ENCODE measurements around the gene CEP112.
A peak's percentile ranks its signal among the peaks of the same experiment; 100 is the strongest.

The CEP112 gene

GRCh38 chr17:65898651-65899050, 293.3 kb downstream of the CEP112 start:
- Histone ChIP-seq H3K9ac (ENCODE audit: insufficient read length) (no peak overlapping the region), H3K9me3 (ENCODE audit: low read depth, low read length) (no peaks in the 10 kb centered on the region), H3K27ac (no peak overlapping the region), H3K4me3 (no peak overlapping the region), H3K36me3 (ENCODE audit: insufficient read depth, low read length) (no peaks in the 10 kb centered on the region)
- TF ChIP-seq EZH2 (IDR thresholded peaks at IDR 0.05), result no peak
- no peak for TF ChIP-seq POLR2AphosphoS5 (IDR thresholded peaks at IDR 0.05; ENCODE audit: borderline replicate concordance, low read depth, low read length)
- TF ChIP-seq FOXP2 (optimal IDR thresholded peaks at IDR 0.05; ENCODE audit: control extremely low read depth, extremely low read length, insufficient read depth), result no peak
- no peak for DNase-seq (ENCODE audit: low read depth, low spot score)

DNA sequence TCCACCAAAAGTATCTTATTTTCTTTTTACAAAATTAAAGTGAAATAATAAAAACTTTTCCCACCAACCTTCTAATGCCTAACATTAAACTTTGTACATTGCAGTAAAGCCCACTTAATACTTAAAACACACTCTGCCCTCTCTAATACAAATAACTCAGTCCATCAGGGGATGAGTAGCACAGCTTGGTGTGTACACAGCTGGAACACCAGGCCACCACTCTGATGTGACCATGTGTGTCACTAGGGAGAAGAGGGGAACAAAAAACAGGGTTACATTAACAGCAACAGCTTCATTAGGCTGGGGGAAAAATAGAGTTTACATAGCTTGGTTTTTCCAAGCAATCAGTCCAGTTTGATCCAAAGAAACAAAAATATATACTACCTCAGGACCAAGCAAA, 295.0 kb downstream of the CEP112 start:
- no peak overlapping the region for H3K4me3 ChIP-seq
- DNase-seq (ENCODE audit: low read depth, low spot score), result no peak

GRCh38 chr17:65895969-65896368, 296.0 kb downstream of the CEP112 start:
- Histone ChIP-seq H3K4me3 (no peak overlapping the region), H3K9me3 (ENCODE audit: low read depth, low read length) (no peaks in the 10 kb centered on the region), H3K9ac (ENCODE audit: insufficient read length) (no peak overlapping the region), H3K36me3 (ENCODE audit: insufficient read depth, low read length) (no peaks in the 10 kb centered on the region), H3K27ac (no peak overlapping the region)
- DNase-seq (ENCODE audit: low read depth, low spot score), result no peak
- TF ChIP-seq POLR2AphosphoS5 (IDR thresholded peaks at IDR 0.05; ENCODE audit: borderline replicate concordance, low read depth, low read length) (no peak), FOXP2 (optimal IDR thresholded peaks at IDR 0.05; ENCODE audit: control extremely low read depth, extremely low read length, insufficient read depth) (no peak), EZH2 (IDR thresholded peaks at IDR 0.05) (no peak)

More for the DNA sequence above, 295.0 kb downstream of the CEP112 start:
- H3K9ac ChIP-seq (ENCODE audit: insufficient read length), result no peak overlapping the region
- TF ChIP-seq EZH2 (IDR thresholded peaks at IDR 0.05), result no peak
- no peak for TF ChIP-seq FOXP2 (optimal IDR thresholded peaks at IDR 0.05; ENCODE audit: control extremely low read depth, extremely low read length, insufficient read depth)
- no peak for TF ChIP-seq POLR2AphosphoS5 (IDR thresholded peaks at IDR 0.05; ENCODE audit: borderline replicate concordance, low read depth, low read length)
- no peaks in the 10 kb centered on the region for H3K36me3 ChIP-seq (ENCODE audit: insufficient read depth, low read length)
- no peak overlapping the region for H3K27ac ChIP-seq
- no peaks in the 10 kb centered on the region for H3K9me3 ChIP-seq (ENCODE audit: low read depth, low read length)

DNA sequence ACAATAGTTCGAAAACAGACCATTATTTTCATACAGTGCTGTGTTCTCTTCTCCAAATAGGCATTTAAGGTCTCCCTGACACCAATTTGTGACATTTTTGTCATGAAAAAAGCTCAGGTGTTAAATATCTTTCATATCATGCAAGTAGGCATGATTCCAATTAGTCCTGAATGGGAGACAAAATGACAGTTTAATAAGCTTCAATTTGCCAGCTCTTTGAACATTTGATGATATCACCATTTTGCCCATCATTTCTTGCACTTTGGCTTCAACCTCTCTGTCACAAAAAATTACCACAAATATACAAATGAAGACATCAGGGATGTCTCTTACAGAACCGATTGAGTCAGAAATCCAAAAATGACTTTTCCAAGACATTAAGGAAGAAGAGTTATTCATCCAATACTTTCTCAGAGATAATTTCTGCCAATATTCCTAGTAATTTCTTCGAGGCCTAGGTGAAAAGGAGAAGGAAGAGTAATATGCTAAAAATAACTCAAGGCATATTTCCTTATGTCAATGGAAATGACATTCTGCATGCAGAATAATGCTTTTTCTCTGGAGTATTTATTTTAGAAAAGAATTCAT, 298.1 kb downstream of the CEP112 start:
- Histone ChIP-seq H3K4me3 (no peak overlapping the region), H3K9me3 (ENCODE audit: low read depth, low read length) (no peaks in the 10 kb centered on the region), H3K27ac (no peak overlapping the region), H3K9ac (ENCODE audit: insufficient read length) (no peak overlapping the region), H3K36me3 (ENCODE audit: insufficient read depth, low read length) (no peaks in the 10 kb centered on the region)
- no peak for DNase-seq (ENCODE audit: low read depth, low spot score)
- TF ChIP-seq FOXP2 (optimal IDR thresholded peaks at IDR 0.05; ENCODE audit: control extremely low read depth, extremely low read length, insufficient read depth) (no peak), EZH2 (IDR thresholded peaks at IDR 0.05) (no peak), POLR2AphosphoS5 (IDR thresholded peaks at IDR 0.05; ENCODE audit: borderline replicate concordance, low read depth, low read length) (no peak)

DNA sequence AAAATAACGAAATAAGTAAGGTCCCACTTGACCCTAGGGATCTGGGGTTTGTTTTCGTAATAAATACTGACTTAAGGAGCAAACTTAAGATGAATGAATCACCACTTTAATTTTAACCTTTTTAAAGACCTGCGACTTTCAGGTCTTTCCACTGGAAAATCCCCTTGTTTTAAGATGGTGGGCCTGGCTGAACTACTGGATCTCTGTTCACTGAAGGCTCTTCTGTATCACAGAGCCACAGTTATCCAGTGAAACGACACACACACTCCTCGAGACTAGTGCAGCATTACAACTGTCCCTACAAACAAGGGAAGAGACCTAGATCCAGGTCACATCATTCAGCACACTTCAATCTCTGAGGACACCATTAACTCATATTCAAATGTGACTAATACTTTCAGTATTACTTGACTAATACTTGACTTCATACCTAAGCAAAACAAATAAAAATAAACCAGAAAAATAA, 299.0 kb downstream of the CEP112 start:
- DNase-seq (ENCODE audit: low read depth, low spot score), result no peak
- Histone ChIP-seq H3K36me3 (ENCODE audit: insufficient read depth, low read length) (no peaks in the 10 kb centered on the region), H3K9ac (ENCODE audit: insufficient read length) (no peak overlapping the region), H3K9me3 (ENCODE audit: low read depth, low read length) (no peaks in the 10 kb centered on the region), H3K4me3 (no peak overlapping the region), H3K27ac (no peak overlapping the region)
- TF ChIP-seq POLR2AphosphoS5 (IDR thresholded peaks at IDR 0.05; ENCODE audit: borderline replicate concordance, low read depth, low read length) (no peak), FOXP2 (optimal IDR thresholded peaks at IDR 0.05; ENCODE audit: control extremely low read depth, extremely low read length, insufficient read depth) (no peak), EZH2 (IDR thresholded peaks at IDR 0.05) (no peak)

DNA sequence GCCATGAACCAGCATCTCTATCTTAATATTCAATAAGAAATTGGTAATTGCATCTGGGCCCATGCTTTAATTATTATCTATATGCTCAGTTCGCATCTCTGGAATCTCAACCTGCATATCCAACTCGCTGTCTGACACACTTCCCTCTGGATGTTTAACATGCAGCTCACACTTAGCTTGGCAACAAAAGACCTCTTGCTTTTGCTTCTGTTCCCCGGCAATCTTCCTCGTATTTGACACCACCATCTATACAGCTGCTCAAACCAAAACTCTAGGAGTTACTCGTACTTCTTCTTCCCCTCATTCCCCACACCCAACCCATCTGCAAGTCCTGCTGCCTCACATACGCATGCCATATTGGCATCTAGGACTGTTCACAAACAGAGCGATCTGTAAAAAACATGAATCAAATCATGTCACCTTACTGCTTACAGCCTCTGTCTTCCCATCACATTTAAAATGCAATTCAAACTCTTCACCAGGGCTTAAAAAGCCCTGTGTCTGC, 300.6 kb downstream of the CEP112 start:
- no peak overlapping the region for H3K9ac ChIP-seq (ENCODE audit: insufficient read length)
- no peaks in the 10 kb centered on the region for H3K36me3 ChIP-seq (ENCODE audit: insufficient read depth, low read length)
- H3K9me3 ChIP-seq (ENCODE audit: low read depth, low read length), result no peaks in the 10 kb centered on the region
- TF ChIP-seq EZH2 (IDR thresholded peaks at IDR 0.05) (no peak), POLR2AphosphoS5 (IDR thresholded peaks at IDR 0.05; ENCODE audit: borderline replicate concordance, low read depth, low read length) (no peak), FOXP2 (optimal IDR thresholded peaks at IDR 0.05; ENCODE audit: control extremely low read depth, extremely low read length, insufficient read depth) (no peak)
- no peak for DNase-seq (ENCODE audit: low read depth, low spot score)
- H3K4me3 ChIP-seq, result no peak overlapping the region
- no peak overlapping the region for H3K27ac ChIP-seq

- H3K36me3 ChIP-seq (ENCODE audit: insufficient read depth, low read length), result no peaks in the 10 kb centered on the region
- no peak for DNase-seq (ENCODE audit: low read depth, low spot score)
- H3K4me3 ChIP-seq, result no peak overlapping the region
- no peak overlapping the region for H3K9ac ChIP-seq (ENCODE audit: insufficient read length)
- TF ChIP-seq FOXP2 (optimal IDR thresholded peaks at IDR 0.05; ENCODE audit: control extremely low read depth, extremely low read length, insufficient read depth), result no peak
- no peaks in the 10 kb centered on the region for H3K9me3 ChIP-seq (ENCODE audit: low read depth, low read length)
- H3K27ac ChIP-seq, result no peak overlapping the region
These were observed 303.3 kb downstream of the CEP112 start for GRCh38 chr17:65888649-65889048.

DNA sequence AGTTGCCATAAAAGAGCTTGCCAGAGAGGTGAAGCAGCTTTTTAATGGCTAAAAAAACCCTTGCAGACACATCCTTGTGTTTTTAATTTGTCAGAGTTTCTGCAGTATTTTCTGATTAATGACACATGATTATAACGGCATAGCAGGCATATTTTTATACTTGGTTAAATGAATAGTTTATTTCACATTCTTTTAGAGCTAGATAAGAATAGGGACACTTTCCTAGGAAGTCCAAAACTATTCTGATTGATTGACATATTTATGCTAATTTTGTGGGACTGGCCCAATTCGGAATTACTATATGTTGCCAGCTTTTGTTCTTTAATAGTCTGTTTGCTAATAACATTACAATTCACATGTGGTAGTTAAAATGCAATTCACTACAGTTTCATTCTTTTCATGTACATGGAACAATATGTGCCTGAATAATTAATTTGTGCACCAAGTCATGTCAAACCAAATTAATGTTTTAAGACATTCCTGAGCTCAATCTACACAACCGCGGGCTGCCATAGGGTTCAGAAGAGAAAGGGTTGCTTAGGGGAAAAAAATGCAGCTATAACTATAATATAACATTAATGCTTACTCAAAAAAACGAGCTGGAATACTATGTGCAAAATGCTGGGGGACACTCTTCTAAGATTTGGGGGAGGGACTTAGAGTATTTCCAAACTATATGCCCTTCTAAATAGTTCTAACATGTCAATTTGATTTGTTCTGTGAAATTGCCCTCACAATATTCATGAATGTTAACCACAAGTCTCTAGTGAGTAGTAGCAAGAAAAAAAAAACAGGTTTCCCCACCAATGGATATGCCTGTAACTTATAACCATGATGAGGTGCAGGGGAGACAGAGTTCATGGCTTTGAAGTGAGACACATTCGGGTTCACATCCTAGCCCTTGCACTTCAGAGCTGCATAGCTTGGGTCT, 305.4 kb downstream of the CEP112 start:
- peak; percentile 10 for DNase-seq (ENCODE audit: low read depth, low spot score)
- H3K27ac ChIP-seq, result peak overlapping the region; percentile 63; the same call in 1 of the 2 replicates
- no peak overlapping the region for H3K9ac ChIP-seq (ENCODE audit: insufficient read length)
- H3K4me3 ChIP-seq, result peak overlapping the region; percentile 48
- H3K9me3 ChIP-seq (ENCODE audit: low read depth, low read length), result no peaks in the 10 kb centered on the region
- no peak for TF ChIP-seq FOXP2 (optimal IDR thresholded peaks at IDR 0.05; ENCODE audit: control extremely low read depth, extremely low read length, insufficient read depth)
- no peak for TF ChIP-seq POLR2AphosphoS5 (IDR thresholded peaks at IDR 0.05; ENCODE audit: borderline replicate concordance, low read depth, low read length)
- no peak for TF ChIP-seq EZH2 (IDR thresholded peaks at IDR 0.05)
- no peaks in the 10 kb centered on the region for H3K36me3 ChIP-seq (ENCODE audit: insufficient read depth, low read length)

Data from SK-N-MC (cell line).